GM18498 (cell line): ENCODE results near the gene ZNF516.

Source experiments
- ATAC-seq: cut with Tn5 transposase; IDR thresholded peaks from one replicate; pipeline ENCODE4 v1.9.1; 2021; ENCODE audit warnings: mild to moderate bottlenecking, moderate library complexity; ENCODE audit not compliant: unreplicated experiment

Gene ZNF516

GRCh38 chr18:76442413-76443171 is 52.5 kb downstream of the ZNF516 start:
- no peak for ATAC-seq

GRCh38 chr18:76441668-76442412 is 53.2 kb downstream of the ZNF516 start:
- ATAC-seq: no peak

GRCh38 chr18:76441002-76441667 is 53.9 kb downstream of the ZNF516 start:
- no peak for ATAC-seq

GRCh38 chr18:76437910-76438309 is 57.1 kb downstream of the ZNF516 start:
- ATAC-seq: no peak

- no peak for ATAC-seq
Observed at GRCh38 chr18:76437011-76437410, 58.0 kb downstream of the ZNF516 start.

GRCh38 chr18:76436342-76436741 is 58.7 kb downstream of the ZNF516 start:
- no peak for ATAC-seq

- ATAC-seq: no peak
Observed at GRCh38 chr18:76435316-76435989, 59.6 kb downstream of the ZNF516 start.

GRCh38 chr18:76434452-76434851 is 60.6 kb downstream of the ZNF516 start:
- ATAC-seq: no peak

- no peak for ATAC-seq
Observed at GRCh38 chr18:76433788-76434187, 61.3 kb downstream of the ZNF516 start.

GRCh38 chr18:76432970-76433767 is 61.9 kb downstream of the ZNF516 start:
- no peak for ATAC-seq

GRCh38 chr18:76432274-76432755 is 62.7 kb downstream of the ZNF516 start:
- ATAC-seq: no peak

GRCh38 chr18:76431437-76432273 is 63.4 kb downstream of the ZNF516 start:
- ATAC-seq: no peak

GRCh38 chr18:76430636-76431035 is 64.4 kb downstream of the ZNF516 start:
- ATAC-seq: no peak

- ATAC-seq: no peak
Observed at GRCh38 chr18:76429262-76430126, 65.5 kb downstream of the ZNF516 start.

- ATAC-seq: no peak
Observed at GRCh38 chr18:76428396-76429261, 66.4 kb downstream of the ZNF516 start.

- ATAC-seq: no peak
Observed at GRCh38 chr18:76426737-76427305, 68.2 kb downstream of the ZNF516 start.
